B cell (primary cell): Measurements from ENCODE around the gene SMARCD2. TPM values are rescaled to one million over a fixed set of nuclear protein-coding genes. Genes with fewer than 3 reads are reported as not detected.
"Not testable (repeated sequence)": the region's sequence is repeated elsewhere in the genome, so short reads cannot be mapped to it uniquely, and the experiment has no call there.

Source experiments
- ATAC-seq: fragments of 200-7000 bp; cut with Tn5 transposase; one replicate; pipeline ENCODE4 v1.10.0; 2021; ENCODE audit warnings: low read depth, mild to moderate bottlenecking, moderate number of reproducible peaks, moderate library complexity
- CTCF ChIA-PET: fragments of 350-600 bp; sonication (Branson Sonifier 250); formaldehyde crosslinking; loops from one replicate; lab custom pipeline; 2021; ENCODE audit warnings: antibody characterized with exemption, inconsistent platforms; lab: Charles Lee
- POLR2A ChIA-PET: fragments of 350-600 bp; sonication (Branson Sonifier 250); formaldehyde crosslinking; loops from one replicate; lab custom pipeline; 2021; ENCODE audit warnings: antibody characterized with exemption; lab: Charles Lee
- DNase-seq: peaks from one replicate; pipeline ENCODE4 v3.0.0; 2013
- H2AFZ ChIP-seq: 2 replicates; pipeline ENCODE4 v1.6.1; 2012; ENCODE audit warnings: mild to moderate bottlenecking, low read depth, low read length; ENCODE audit not compliant: insufficient read depth, poor library complexity, severe bottlenecking
- H3K27ac ChIP-seq, 2 donors: 1 replicate in 1 of 2; 2 replicates in 1 of 2; pipeline ENCODE4 v1.5.1; 2012 to 2013; ENCODE audit warnings: low read length in 2 of 2, mild to moderate bottlenecking in 2 of 2, moderate library complexity in 1 of 2
- H3K27me3 ChIP-seq, 4 experiments: fragments of 200-600 bp in 1 of 4; sonication (generic) in 1 of 4; replicated peaks in 1 of 4; 1 replicate in 2 of 4; 2 replicates in 2 of 4; pipeline versions ENCODE4 v1.6.1 to v1.7.0; 2013 to 2016; ENCODE audit warnings: low read length in 3 of 4, mild to moderate bottlenecking in 2 of 4, mixed read lengths in 1 of 4, moderate library complexity in 1 of 4; ENCODE audit not compliant: insufficient read depth in 4 of 4, control insufficient read depth in 3 of 4; ENCODE audit errors: control extremely low read depth in 1 of 4
- H3K36me3 ChIP-seq, 2 experiments: replicated peaks in 1 of 2; 1 replicate in 1 of 2; 2 replicates in 1 of 2; pipeline versions ENCODE4 v1.6.1 to v1.7.1; 2013; ENCODE audit warnings: low read length in 1 of 2; ENCODE audit not compliant: insufficient read depth in 2 of 2, control insufficient read depth in 1 of 2; ENCODE audit errors: control extremely low read depth in 1 of 2, extremely low read depth in 1 of 2
- H3K4me1 ChIP-seq, 2 donors: fragments of 200-600 bp in 1 of 2; sonication (generic) in 1 of 2; 1 replicate in 1 of 2; 2 replicates in 1 of 2; pipeline versions ENCODE4 v1.5.1 to v1.6.1; 2013 to 2017; ENCODE audit warnings: low read length in 2 of 2; ENCODE audit not compliant: control insufficient read depth in 2 of 2, insufficient read depth in 2 of 2
- H3K4me2 ChIP-seq: replicated peaks from 2 replicates; pipeline ENCODE3; 2012; ENCODE audit warnings: mild to moderate bottlenecking, low read depth, low read length; ENCODE audit not compliant: poor library complexity, severe bottlenecking
- H3K4me3 ChIP-seq, 5 experiments: fragments of 200-600 bp in 1 of 5; sonication (generic) in 1 of 5; 1 replicate in 3 of 5; 2 replicates in 2 of 5; pipeline versions ENCODE4 v1.5.1 to v1.7.0; 2011 to 2016; ENCODE audit warnings: low read length in 4 of 5, mild to moderate bottlenecking in 4 of 5, low read depth in 2 of 5, control low read depth in 1 of 5, moderate library complexity in 1 of 5; ENCODE audit not compliant: insufficient read depth in 1 of 5; ENCODE audit errors: control extremely low read depth in 1 of 5, extremely low read depth in 1 of 5
- H3K79me2 ChIP-seq: fragments of 200-600 bp; sonication (generic); one replicate; pipeline ENCODE4 v1.6.0; 2016; ENCODE audit warnings: low read length; ENCODE audit not compliant: control insufficient read depth, insufficient read depth
- H3K9ac ChIP-seq: fragments of 200-600 bp; sonication (generic); 2 replicates; pipeline ENCODE4 v1.6.1; 2017; ENCODE audit warnings: mild to moderate bottlenecking, low read length, moderate library complexity
- H3K9me3 ChIP-seq, 3 donors: one replicate each; pipeline versions ENCODE4 v1.6.1 to v1.7.1; 2013; ENCODE audit warnings: low read length in 2 of 3; ENCODE audit not compliant: control insufficient read depth in 2 of 3, insufficient read depth in 1 of 3; ENCODE audit errors: control extremely low read depth in 1 of 3
- H4K20me1 ChIP-seq: 2 replicates; pipeline ENCODE4 v1.6.0; 2012; ENCODE audit warnings: mild to moderate bottlenecking, low read length; ENCODE audit not compliant: insufficient read depth, control insufficient read depth, poor library complexity, severe bottlenecking
- H3K27ac Mint-ChIP-seq: one replicate; pipeline ENCODE4 v1.8.0; 2021; ENCODE audit warnings: mixed read lengths
- H3K27me3 Mint-ChIP-seq: one replicate; pipeline ENCODE4 v1.8.0; 2021; ENCODE audit warnings: mixed read lengths
- H3K4me1 Mint-ChIP-seq: one replicate; pipeline ENCODE4 v1.8.0; 2021; ENCODE audit warnings: mixed read lengths
- H3K4me3 Mint-ChIP-seq: one replicate; pipeline ENCODE4 v1.8.0; 2021; ENCODE audit warnings: mixed read lengths
- H3K9me3 Mint-ChIP-seq: one replicate; pipeline ENCODE4 v1.8.0; 2022; ENCODE audit warnings: mixed read lengths; ENCODE audit not compliant: insufficient read depth
- CTCF ChIP-seq: fragments of 200-600 bp; IDR thresholded peaks from one replicate; pipeline ENCODE4 v1.8.0; 2022; ENCODE audit warnings: antibody characterized with exemption, mild to moderate bottlenecking
- EZH2 ChIP-seq: IDR thresholded peaks from 2 replicates; pipeline ENCODE4 v1.6.1; 2012; ENCODE audit warnings: borderline replicate concordance, low read depth, mild to moderate bottlenecking, moderate library complexity, low read length; ENCODE audit not compliant: insufficient read depth, poor library complexity, severe bottlenecking
- WGBS: methylation state at CpG from one replicate; pipeline ENCODE4 v1.1.5; 2013; ENCODE audit warnings: missing lambda C conversion rate; ENCODE audit not compliant: insufficient coverage; 5-methylcytosine and 5-hydroxymethylcytosine counted together
- intact Hi-C: fragments of 100-400 bp; cut with micrococcal nuclease; formaldehyde crosslinking; loops from one replicate; pipeline ENCODE4 v1.10.0; 2022
- polyA plus RNA-seq: library from polyadenylated mRNA; depleted of rRNA; stranded (reverse); fragments of >200 nt; gene quantifications from 2 replicates; pipeline ENCODE4 v1.2.3, GENCODE V29; 2012
- total RNA-seq, 2 donors: library from RNA; stranded (reverse); fragments of 120-200 nt in 1 of 2; gene quantifications; 1 replicate in 1 of 2; 2 replicates in 1 of 2; pipeline versions ENCODE4 v1.2.3 to v1.2.4, GENCODE V29; 2013 to 2022

Gene SMARCD2
- total and polyA plus RNA-seq, 2 donors (not counting 1 experiment from before 2014, with no cell fraction given), result 60.6 to 124 TPM

- no peak for DNase-seq
- peak overlapping the region; percentile 93 for H3K9ac ChIP-seq
- peak overlapping the region in 2 of 5 experiments; percentile 89 to 92 for H3K4me3 ChIP-seq
These were observed 1.6 kb upstream of the SMARCD2 start for GRCh38 chr17:63843910-63844677.

DNA sequence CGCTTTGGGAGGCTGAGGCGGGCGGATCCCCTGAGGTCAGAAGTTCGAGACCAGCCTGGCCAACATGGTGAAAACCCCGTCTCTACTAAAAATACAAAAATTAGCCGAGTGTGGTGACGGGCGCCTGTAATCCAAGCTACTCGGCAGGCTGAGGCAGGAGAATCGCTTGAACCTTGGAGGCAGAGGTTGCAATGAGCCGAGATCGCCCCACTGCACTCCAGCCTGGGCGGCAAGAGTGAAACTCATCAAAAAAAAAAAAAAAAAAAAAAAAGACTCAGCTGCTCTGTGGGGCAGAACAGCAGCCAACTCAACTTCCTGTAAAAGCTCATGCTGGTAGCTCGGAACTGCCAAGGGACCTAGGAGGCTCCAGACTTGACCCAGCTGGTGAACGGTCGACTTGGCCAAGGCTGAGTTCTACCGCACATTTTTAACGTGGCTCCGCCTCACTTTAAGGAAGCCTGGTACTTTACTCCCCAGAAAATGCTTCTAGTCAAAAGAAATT, 953 bp upstream of the SMARCD2 start:
- H3K4me1 Mint-ChIP-seq, result peaks cover 47% of the 10 kb centered on the region
- peak overlapping the region; percentile 92 for H3K4me3 Mint-ChIP-seq
- not testable (repeated sequence) for H3K9me3 Mint-ChIP-seq, H3K36me3 ChIP-seq, H3K27me3 Mint-ChIP-seq, H3K9me3 ChIP-seq, H3K27me3 ChIP-seq
- H3K9ac ChIP-seq, result peak overlapping the region; percentile 93
- peak overlapping the region; percentile 82 for H2AFZ ChIP-seq
- POLR2A ChIA-PET, result interaction anchor here (0.5 to 2.2 kb wide), 22 partner anchors 11 to 1250 kb away, joined by 3 to 23 read pairs (median 6); partner anchors contain the start of genes CCDC47, CEP95, DDX42 and FTSJ3
- 0% methylated on average over 10 of the region's 19 CpGs for WGBS
- peak overlapping the region; percentile 90 to 92 for H3K27ac ChIP-seq
- peaks cover 39 to 51% of the 10 kb centered on the region in 2 donors for H3K4me1 ChIP-seq
- CTCF ChIA-PET, result interaction anchor here (0.6 to 2.1 kb wide), 9 partner anchors 9 to 418 kb away, joined by 3 to 10 read pairs (median 4); partner anchors contain the start of genes CCDC47 and DDX42
- DNase-seq (peak; percentile 82), ATAC-seq (peak; percentile 16)
- intact Hi-C loops, result loop anchor here (1.0 to 2.0 kb wide), 7 partner anchors 16 to 293 kb away; partner anchors contain the start of genes CCDC47, DCAF7, ERN1 and FTSJ3
- peaks cover 42% of the 10 kb centered on the region for H3K79me2 ChIP-seq
- H3K4me3 ChIP-seq, result peak overlapping the region; percentile 65 to 92 (median 89)
- H3K4me2 ChIP-seq, result peak overlapping the region; percentile 100
- H4K20me1 ChIP-seq, result peaks cover 37% of the 10 kb centered on the region
- peak overlapping the region; percentile 92 for H3K27ac Mint-ChIP-seq

More at GRCh38 chr17:63843910-63844677, 1.6 kb upstream of the SMARCD2 start:
- no peaks in the 10 kb centered on the region for H3K27me3 Mint-ChIP-seq
- H4K20me1 ChIP-seq, result peaks cover 31% of the 10 kb centered on the region
- ATAC-seq, result no peak
- intact Hi-C loops, result loop anchor here (1.0 to 2.0 kb wide), 8 partner anchors 17 to 397 kb away; partner anchors contain the start of genes CCDC47, CYB561, DCAF7 and ERN1
- peak overlapping the region; percentile 90 to 92 for H3K27ac ChIP-seq
- peak overlapping the region; percentile 100 for H3K4me2 ChIP-seq
- ChIA-PET CTCF (interaction anchor here (0.6 to 2.1 kb wide), 10 partner anchors 9 to 418 kb away, joined by 3 to 10 read pairs (median 4); partner anchors contain the start of genes CCDC47 and DDX42), POLR2A (interaction anchor here (0.6 to 2.2 kb wide), 13 partner anchors 11 to 1097 kb away, joined by 4 to 23 read pairs (median 7); partner anchors contain the start of genes CCDC47, DDX42, FTSJ3 and PSMC5)
- WGBS, result 46% methylated on average over 4 of the region's 9 CpGs
- peaks cover 35% of the 10 kb centered on the region for H3K79me2 ChIP-seq
- H2AFZ ChIP-seq, result peak overlapping the region; percentile 82
- no peak for TF ChIP-seq EZH2
- no peak for TF ChIP-seq CTCF
- peaks cover 0 to 10% (median 0%) of the 10 kb centered on the region in 3 donors for H3K9me3 ChIP-seq
- H3K9me3 Mint-ChIP-seq, result peaks cover 2% of the 10 kb centered on the region
- no peaks in the 10 kb centered on the region for H3K36me3 ChIP-seq
- H3K27ac Mint-ChIP-seq, result peak overlapping the region; percentile 92
- H3K4me3 Mint-ChIP-seq, result peak overlapping the region; percentile 92
- peaks cover 36 to 50% of the 10 kb centered on the region in 2 donors for H3K4me1 ChIP-seq
- peaks cover 45% of the 10 kb centered on the region for H3K4me1 Mint-ChIP-seq
- no peaks in the 10 kb centered on the region for H3K27me3 ChIP-seq
